ENCODE results near the gene CTNND2. TPM values are rescaled to one million over a fixed set of nuclear protein-coding genes. Genes with fewer than 3 reads are reported as not detected.

The CTNND2 gene
- total and polyA plus RNA-seq, 4 donors, result 0.05 to 0.50 (median 0.27) TPM

- no peak for TF ChIP-seq REST (IDR thresholded peaks at IDR 0.05)
- no peak for TF ChIP-seq GABPA (IDR thresholded peaks at IDR 0.05 in 1 of 2, conservative IDR thresholded peaks at IDR 0.05 in 1 of 2)
- TF ChIP-seq RXRA (IDR thresholded peaks at IDR 0.05), result no peak
- no peak for TF ChIP-seq EGR1 (IDR thresholded peaks at IDR 0.05; ENCODE audit: low read depth in 2 of 2)
- no peak for TF ChIP-seq ZBTB33 (IDR thresholded peaks at IDR 0.05)
- TF ChIP-seq NR2F2 (IDR thresholded peaks at IDR 0.05), result no peak
- TF ChIP-seq ATF3 (IDR thresholded peaks at IDR 0.05), result no peak
- no peak for TF ChIP-seq FOXA1 (IDR thresholded peaks at IDR 0.05)
- TF ChIP-seq TAF1 (conservative IDR thresholded peaks at IDR 0.05), result no peak
- 98% methylated on average over 5 of the region's 5 CpGs for WGBS
- H3K9me3 ChIP-seq (ENCODE audit: control insufficient read depth in 4 of 4, low read length in 3 of 4), result no peaks in the 10 kb centered on the region
These were observed 357.1 kb downstream of the CTNND2 start for GRCh38 chr5:11547140-11547539.

GRCh38 chr5:11540112-11540511 is 364.1 kb downstream of the CTNND2 start:
- Histone ChIP-seq H3K4me1 (ENCODE audit: control insufficient read depth in 4 of 4, insufficient read depth in 4 of 4, low read length in 3 of 4) (no peaks in the 10 kb centered on the region), H3K9ac (ENCODE audit: low read depth in 1 of 2, low read length in 2 of 2) (no peak overlapping the region), H3K27me3 (ENCODE audit: control insufficient read depth in 4 of 4, insufficient read depth in 4 of 4, low read length in 3 of 4) (no peaks in the 10 kb centered on the region), H3K27ac (ENCODE audit: low read depth in 1 of 2, low read length in 2 of 2) (no peak overlapping the region), H3K9me3 (ENCODE audit: control insufficient read depth in 4 of 4, low read length in 3 of 4) (no peaks in the 10 kb centered on the region), H3K36me3 (ENCODE audit: control insufficient read depth in 4 of 4, insufficient read depth in 3 of 4, low read depth in 1 of 4, low read length in 3 of 4) (no peaks in the 10 kb centered on the region), H3K4me3 (ENCODE audit: low read depth in 1 of 3, low read length in 3 of 3) (no peak overlapping the region)
- no peak for TF ChIP-seq EGR1 (IDR thresholded peaks at IDR 0.05; ENCODE audit: low read depth in 2 of 2)
- no peak for TF ChIP-seq JUND (IDR thresholded peaks at IDR 0.05)
- DNase-seq (ENCODE audit: low spot score), result no peak
- 91% methylated on average over 5 of the region's 5 CpGs for WGBS

More at GRCh38 chr5:11547140-11547539, 357.1 kb downstream of the CTNND2 start:
- no peaks in the 10 kb centered on the region for H3K4me1 ChIP-seq (ENCODE audit: control insufficient read depth in 4 of 4, insufficient read depth in 4 of 4, low read length in 3 of 4)
- no peak overlapping the region for H3K4me3 ChIP-seq (ENCODE audit: low read depth in 1 of 3, low read length in 3 of 3)
- no peaks in the 10 kb centered on the region for H3K27me3 ChIP-seq (ENCODE audit: control insufficient read depth in 4 of 4, insufficient read depth in 4 of 4, low read length in 3 of 4)
- no peaks in the 10 kb centered on the region for H3K36me3 ChIP-seq (ENCODE audit: control insufficient read depth in 4 of 4, insufficient read depth in 3 of 4, low read depth in 1 of 4, low read length in 3 of 4)
- DNase-seq (ENCODE audit: low spot score), result no peak
- no peak overlapping the region for H3K27ac ChIP-seq (ENCODE audit: low read depth in 1 of 2, low read length in 2 of 2)
- no peak overlapping the region for H3K9ac ChIP-seq (ENCODE audit: low read depth in 1 of 2, low read length in 2 of 2)

GRCh38 chr5:11531811-11532555 is 372.3 kb downstream of the CTNND2 start:
- no peak overlapping the region for H3K27ac ChIP-seq (ENCODE audit: low read depth in 1 of 2, low read length in 2 of 2)
- H3K36me3 ChIP-seq (ENCODE audit: control insufficient read depth in 4 of 4, insufficient read depth in 3 of 4, low read depth in 1 of 4, low read length in 3 of 4), result no peaks in the 10 kb centered on the region
- H3K4me3 ChIP-seq (ENCODE audit: low read depth in 1 of 3, low read length in 3 of 3), result no peak overlapping the region
- no peak for DNase-seq (ENCODE audit: low spot score)
- H3K9ac ChIP-seq (ENCODE audit: low read depth in 1 of 2, low read length in 2 of 2), result no peak overlapping the region
- H3K4me1 ChIP-seq (ENCODE audit: control insufficient read depth in 4 of 4, insufficient read depth in 4 of 4, low read length in 3 of 4), result no peaks in the 10 kb centered on the region
- H3K9me3 ChIP-seq (ENCODE audit: control insufficient read depth in 4 of 4, low read length in 3 of 4), result no peaks in the 10 kb centered on the region
- WGBS, result 87% methylated on average over 4 of the region's 4 CpGs
- no peaks in the 10 kb centered on the region for H3K27me3 ChIP-seq (ENCODE audit: control insufficient read depth in 4 of 4, insufficient read depth in 4 of 4, low read length in 3 of 4)
- TF ChIP-seq JUND (IDR thresholded peaks at IDR 0.05), result no peak
- TF ChIP-seq RXRA (IDR thresholded peaks at IDR 0.05), result no peak
- TF ChIP-seq HNF4G (IDR thresholded peaks at IDR 0.05), result no peak
- TF ChIP-seq RAD21 (IDR thresholded peaks at IDR 0.05), result no peak
- no peak for TF ChIP-seq NR2F2 (IDR thresholded peaks at IDR 0.05)
- TF ChIP-seq GABPA (IDR thresholded peaks at IDR 0.05 in 1 of 2, conservative IDR thresholded peaks at IDR 0.05 in 1 of 2), result no peak
- TF ChIP-seq REST (IDR thresholded peaks at IDR 0.05), result no peak
- TF ChIP-seq CTCF (IDR thresholded peaks at IDR 0.05; ENCODE audit: low read depth, low read length, missing input control), result no peak
- no peak for TF ChIP-seq FOXA2 (IDR thresholded peaks at IDR 0.05)
- TF ChIP-seq SP1 (IDR thresholded peaks at IDR 0.05), result no peak
- TF ChIP-seq HNF4A (conservative IDR thresholded peaks at IDR 0.05), result no peak
